Smooth muscle cell (in vitro differentiated cells): ENCODE results near the gene CFTR. TPM values are rescaled to one million over a fixed set of nuclear protein-coding genes. Genes with fewer than 3 reads are reported as not detected.
A peak's percentile ranks its signal among the peaks of the same experiment; 100 is the strongest.

Source experiments
- DNase-seq: peaks from one replicate; lab custom pipeline; 2025; ENCODE audit not compliant: unreplicated experiment; lab: John Stamatoyannopoulos, UW
- H2AFZ ChIP-seq: fragments of 200-600 bp; sonication (generic); 2 replicates; pipeline ENCODE4 v1.6.0; 2016; ENCODE audit warnings: antibody characterized with exemption, low read depth, mild to moderate bottlenecking
- H3F3A ChIP-seq: fragments of 200-600 bp; sonication (generic); 2 replicates; pipeline ENCODE4 v1.6.0; 2017; ENCODE audit warnings: antibody characterized with exemption, low read depth
- H3K27ac ChIP-seq: fragments of 200-600 bp; sonication (generic); 2 replicates; pipeline ENCODE4 v1.5.1; 2016; ENCODE audit warnings: low read depth, mild to moderate bottlenecking
- H3K27me3 ChIP-seq: fragments of 200-600 bp; sonication (generic); 2 replicates; pipeline ENCODE4 v1.6.1; 2016; ENCODE audit warnings: low read depth, mild to moderate bottlenecking
- H3K36me3 ChIP-seq: fragments of 200-600 bp; sonication (generic); 2 replicates; pipeline ENCODE4 v1.5.1; 2016; ENCODE audit warnings: low read depth
- H3K4me1 ChIP-seq: fragments of 200-600 bp; sonication (generic); 2 replicates; pipeline ENCODE4 v1.5.1; 2016; ENCODE audit warnings: low read depth
- H3K4me2 ChIP-seq: fragments of 200-600 bp; sonication (generic); 2 replicates; pipeline ENCODE4 v1.6.0; 2016; ENCODE audit warnings: mild to moderate bottlenecking
- H3K4me3 ChIP-seq: fragments of 200-600 bp; sonication (generic); 2 replicates; pipeline ENCODE4 v1.5.1; 2016; ENCODE audit warnings: mild to moderate bottlenecking
- H3K79me2 ChIP-seq: fragments of 200-600 bp; sonication (generic); 2 replicates; pipeline ENCODE4 v1.6.0; 2016; ENCODE audit warnings: low read depth, mild to moderate bottlenecking
- H3K9ac ChIP-seq: fragments of 200-600 bp; sonication (generic); 2 replicates; pipeline ENCODE4 v1.6.0; 2016; ENCODE audit warnings: low read depth
- H3K9me3 ChIP-seq: fragments of 200-600 bp; sonication (generic); replicated peaks from 2 replicates; pipeline ENCODE4 v1.5.1; 2016; ENCODE audit warnings: low read depth
- H4K20me1 ChIP-seq: fragments of 200-600 bp; sonication (generic); 2 replicates; pipeline ENCODE4 v1.6.0; 2016; ENCODE audit warnings: low read depth
- CTCF ChIP-seq: fragments of 200-600 bp; sonication (generic); IDR thresholded peaks from 2 replicates; pipeline ENCODE4 v1.5.1; 2017; ENCODE audit warnings: borderline replicate concordance, mild to moderate bottlenecking, antibody characterized with exemption; ENCODE audit not compliant: insufficient read depth, poor library complexity, severe bottlenecking
- WGBS: methylation state at CpG from one replicate; pipeline ENCODE4 v1.1.7; 2016; ENCODE audit warnings: low lambda C conversion rate; 5-methylcytosine and 5-hydroxymethylcytosine counted together
- polyA plus RNA-seq: library from polyadenylated mRNA; unstranded; fragments of >200 nt; fragmentation: Nextera tagmentation; extraction: Ambion mirVana; gene quantifications from 2 replicates; pipeline ENCODE4 v1.2.1, GENCODE V29; 2016
- total RNA-seq: library from RNA; depleted of rRNA; stranded (reverse); fragments of >200 nt; gene quantifications from 2 replicates; pipeline ENCODE4 v1.2.3, GENCODE V29; 2014

CFTR gene
- total and polyA plus RNA-seq, 2 experiments from 2014 or later = 0.53 to 1.6 TPM

DNA sequence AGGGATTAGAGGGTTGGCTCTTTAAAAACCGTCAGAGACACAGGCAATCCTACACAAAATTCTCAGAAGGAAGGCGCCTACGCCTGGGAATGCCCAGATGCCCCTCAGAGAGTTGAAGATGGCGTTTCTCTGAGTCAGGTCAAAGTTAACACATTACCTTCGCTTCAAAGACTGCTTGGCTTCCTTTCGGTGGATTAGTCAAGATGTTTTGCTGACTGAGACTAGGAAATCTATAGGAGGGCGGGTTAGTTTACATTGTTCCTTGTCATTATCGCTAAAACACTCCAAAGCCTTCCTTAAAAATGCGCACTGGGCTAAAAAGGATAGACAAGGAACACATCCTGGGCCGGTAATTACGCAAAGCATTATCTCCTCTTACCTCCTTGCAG, 995 bp upstream of the CFTR start:
- Histone ChIP-seq H3K27ac (no peak overlapping the region), H2AFZ (peak overlapping the region; percentile 90)

GRCh38 chr7:117480055-117480362, 184 bp downstream of the CFTR start:
- Histone ChIP-seq H3K4me2 (peak overlapping the region; percentile 94), H3K4me1 (peaks cover 6% of the 10 kb centered on the region), H3F3A (no peaks in the 10 kb centered on the region), H3K36me3 (no peaks in the 10 kb centered on the region), H4K20me1 (no peaks in the 10 kb centered on the region), H3K9me3 (no peaks in the 10 kb centered on the region), H3K27ac (no peak overlapping the region), H3K4me3 (peak overlapping the region; percentile 63), H3K27me3 (peaks cover 47% of the 10 kb centered on the region), H3K9ac (no peak overlapping the region), H2AFZ (peak overlapping the region; percentile 90), H3K79me2 (no peaks in the 10 kb centered on the region)
- 10% methylated on average over 11 of the region's 11 CpGs for WGBS
- no peak for DNase-seq
- TF ChIP-seq CTCF = no peak

More for the DNA sequence above, 995 bp upstream of the CFTR start:
- TF ChIP-seq CTCF = no peak
- H3K9ac ChIP-seq = no peak overlapping the region
- peaks cover 47% of the 10 kb centered on the region for H3K27me3 ChIP-seq
- H4K20me1 ChIP-seq = no peaks in the 10 kb centered on the region
- no peaks in the 10 kb centered on the region for H3K79me2 ChIP-seq
- peaks cover 6% of the 10 kb centered on the region for H3K4me1 ChIP-seq
- no peaks in the 10 kb centered on the region for H3K9me3 ChIP-seq
- 16% methylated on average over 11 of the region's 11 CpGs for WGBS
- no peaks in the 10 kb centered on the region for H3K36me3 ChIP-seq
- H3F3A ChIP-seq = no peaks in the 10 kb centered on the region
- DNase-seq = no peak
- H3K4me3 ChIP-seq = peak overlapping the region; percentile 63
- H3K4me2 ChIP-seq = peak overlapping the region; percentile 94

- Histone ChIP-seq H3K36me3 (no peaks in the 10 kb centered on the region), H3F3A (no peaks in the 10 kb centered on the region), H3K4me2 (no peak overlapping the region), H4K20me1 (no peaks in the 10 kb centered on the region), H3K9ac (no peak overlapping the region), H3K4me1 (peaks cover 6% of the 10 kb centered on the region), H2AFZ (no peak overlapping the region), H3K4me3 (peak overlapping the region; percentile 63), H3K27me3 (peaks cover 47% of the 10 kb centered on the region), H3K9me3 (no peaks in the 10 kb centered on the region), H3K27ac (no peak overlapping the region), H3K79me2 (no peaks in the 10 kb centered on the region)
- TF ChIP-seq CTCF = no peak
- DNase-seq = no peak
- WGBS = 33% methylated on average over 2 of the region's 2 CpGs
Measured at GRCh38 chr7:117480978-117481377, 1.2 kb downstream of the CFTR start.

- no peak for DNase-seq
- WGBS = 21% methylated on average over 2 of the region's 2 CpGs
- no peak overlapping the region for H3K4me2 ChIP-seq
Measured at GRCh38 chr7:117485118-117485620, 5.3 kb downstream of the CFTR start.

More at GRCh38 chr7:117485118-117485620, 5.3 kb downstream of the CFTR start:
- Histone ChIP-seq H3K9me3 (no peaks in the 10 kb centered on the region), H3F3A (no peaks in the 10 kb centered on the region), H3K79me2 (no peaks in the 10 kb centered on the region), H3K9ac (no peak overlapping the region), H3K27me3 (peaks cover 20% of the 10 kb centered on the region), H4K20me1 (no peaks in the 10 kb centered on the region), H3K27ac (no peak overlapping the region), H3K4me3 (no peak overlapping the region), H2AFZ (no peak overlapping the region), H3K4me1 (no peaks in the 10 kb centered on the region), H3K36me3 (no peaks in the 10 kb centered on the region)
- no peak for TF ChIP-seq CTCF
